HUDEP-2 (cell line): ENCODE measurements around the gene TAF9B.
"Not testable (repeated sequence)": the region's sequence is repeated elsewhere in the genome, so short reads cannot be mapped to it uniquely, and the experiment has no call there.

Experiments
- DNase-seq, 76 experiments: peaks; one replicate each; lab custom pipeline; 2025; ENCODE audit not compliant: unreplicated experiment in 76 of 76; lab: John Stamatoyannopoulos, UW

TAF9B gene

GRCh38 chrX:78118628-78119027, 20.8 kb downstream of the TAF9B start:
- no peak for DNase-seq

DNA sequence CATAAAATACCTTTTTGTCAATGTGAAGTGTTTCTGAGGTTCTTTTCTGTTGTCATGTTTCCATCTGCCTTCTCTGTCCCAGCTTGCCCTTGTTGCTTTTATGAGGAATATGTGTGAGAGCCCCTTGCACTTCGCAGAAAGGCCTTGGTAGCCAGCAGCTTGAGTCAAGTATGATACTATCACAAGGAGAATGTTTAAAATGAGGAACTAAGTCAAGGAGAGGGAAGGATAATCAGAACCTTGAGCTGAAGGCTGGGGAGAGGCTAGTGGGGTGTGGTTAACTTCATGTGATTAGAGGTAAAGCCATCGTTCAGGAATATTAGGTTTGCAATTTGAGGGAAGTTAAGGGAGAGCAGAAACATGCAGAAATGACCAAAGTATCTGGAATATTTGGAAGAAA, 22.7 kb downstream of the TAF9B start:
- DNase-seq, result peak in 2 of 76 experiments; percentile 7 to 8

GRCh38 chrX:78116365-78116764, 23.1 kb downstream of the TAF9B start:
- no peak for DNase-seq

GRCh38 chrX:78111140-78111931, 28.1 kb downstream of the TAF9B start:
- DNase-seq, result no peak

DNA sequence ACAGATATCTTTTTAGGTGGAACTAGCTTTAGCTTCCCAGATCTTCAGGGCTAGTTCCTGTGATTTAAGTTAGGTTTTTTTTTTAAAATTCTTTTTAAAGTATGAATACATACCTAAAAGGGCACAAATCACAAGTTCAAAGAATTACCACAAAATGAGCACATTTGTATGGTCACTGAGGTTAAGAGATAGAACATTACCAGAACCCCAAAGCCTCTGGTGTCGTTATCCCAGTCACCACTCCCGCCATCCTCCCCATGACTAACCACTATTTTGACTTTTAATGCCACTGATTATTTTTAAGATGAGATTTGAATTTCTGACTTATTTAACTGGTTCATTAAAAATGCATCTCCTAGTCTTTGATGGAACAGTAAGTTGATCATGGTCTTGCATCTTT, 30.0 kb downstream of the TAF9B start:
- no peak for DNase-seq

GRCh38 chrX:78106651-78106986, 32.8 kb downstream of the TAF9B start:
- DNase-seq, result no peak

- DNase-seq, result no peak
These were observed 33.4 kb downstream of the TAF9B start for GRCh38 chrX:78105944-78106650.

DNA sequence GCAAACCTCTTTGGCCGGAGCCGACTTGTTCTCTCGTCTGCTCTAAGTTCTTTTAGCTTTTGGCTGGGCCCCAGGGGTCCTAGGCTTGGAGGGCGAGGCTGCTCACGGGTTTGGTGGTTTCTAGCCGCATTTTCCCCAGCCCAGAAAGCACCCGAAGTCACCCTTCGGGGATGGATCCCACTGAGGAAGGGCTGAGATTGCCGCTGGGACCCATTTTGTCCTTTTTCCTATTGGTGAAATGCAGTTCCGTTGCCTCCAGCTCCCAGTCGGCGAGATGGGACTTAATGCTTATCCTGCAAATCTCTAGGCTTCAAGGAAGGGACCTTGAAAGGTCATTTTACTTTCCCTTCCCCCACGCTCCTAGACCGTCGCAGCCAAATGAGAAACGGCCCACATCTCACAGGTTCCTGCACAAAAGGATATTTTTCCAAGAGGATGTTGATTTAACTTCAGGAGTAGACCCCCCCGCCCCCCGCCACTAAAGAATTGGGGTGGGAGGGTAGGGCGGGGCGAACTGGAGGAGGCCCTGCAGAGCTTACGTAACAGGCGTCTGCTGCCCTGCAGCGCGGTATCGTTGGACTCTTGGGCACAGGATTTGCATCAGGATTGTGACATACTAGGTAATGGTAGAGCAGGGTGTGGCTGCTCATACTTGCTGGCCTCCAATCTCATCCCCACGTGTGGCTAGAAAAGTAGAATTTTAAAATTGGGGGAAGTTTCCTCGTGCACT, 34.8 kb downstream of the TAF9B start:
- DNase-seq, result peak in 56 of 76 experiments; percentile 0 to 48 (median 12)

DNA sequence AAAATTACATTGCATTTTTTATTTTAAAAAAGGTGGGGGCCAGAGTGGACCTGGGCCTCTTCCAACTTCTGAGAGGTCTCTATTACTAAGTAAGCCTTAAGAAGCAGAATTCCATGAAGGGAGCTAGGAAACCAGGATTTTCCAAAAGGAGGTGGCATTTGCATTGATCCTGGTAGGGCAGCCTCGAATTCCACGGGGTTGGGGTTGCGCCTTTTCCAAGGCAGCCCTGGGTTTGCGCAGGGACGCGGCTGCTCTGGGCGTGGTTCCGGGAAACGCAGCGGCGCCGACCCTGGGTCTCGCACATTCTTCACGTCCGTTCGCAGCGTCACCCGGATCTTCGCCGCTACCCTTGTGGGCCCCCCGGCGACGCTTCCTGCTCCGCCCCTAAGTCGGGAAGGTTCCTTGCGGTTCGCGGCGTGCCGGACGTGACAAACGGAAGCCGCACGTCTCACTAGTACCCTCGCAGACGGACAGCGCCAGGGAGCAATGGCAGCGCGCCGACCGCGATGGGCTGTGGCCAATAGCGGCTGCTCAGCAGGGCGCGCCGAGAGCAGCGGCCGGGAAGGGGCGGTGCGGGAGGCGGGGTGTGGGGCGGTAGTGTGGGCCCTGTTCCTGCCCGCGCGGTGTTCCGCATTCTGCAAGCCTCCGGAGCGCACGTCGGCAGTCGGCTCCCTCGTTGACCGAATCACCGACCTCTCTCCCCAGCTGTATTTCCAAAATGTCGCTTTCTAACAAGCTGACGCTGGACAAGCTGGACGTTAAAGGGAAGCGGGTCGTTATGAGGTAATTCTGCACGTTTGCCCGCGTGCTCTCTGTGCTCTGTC, 35.6 kb downstream of the TAF9B start, which contains the start of gene PGK1:
TSS of gene PGK1 (plus strand) at position 626 of the 824 bp plus-strand sequence. CDS start at position 719, 93 bp downstream.
- DNase-seq, result peak; percentile 2 to 96 (median 88)

- DNase-seq, result no peak
These were observed 36.3 kb downstream of the TAF9B start for GRCh38 chrX:78103001-78103622.

DNA sequence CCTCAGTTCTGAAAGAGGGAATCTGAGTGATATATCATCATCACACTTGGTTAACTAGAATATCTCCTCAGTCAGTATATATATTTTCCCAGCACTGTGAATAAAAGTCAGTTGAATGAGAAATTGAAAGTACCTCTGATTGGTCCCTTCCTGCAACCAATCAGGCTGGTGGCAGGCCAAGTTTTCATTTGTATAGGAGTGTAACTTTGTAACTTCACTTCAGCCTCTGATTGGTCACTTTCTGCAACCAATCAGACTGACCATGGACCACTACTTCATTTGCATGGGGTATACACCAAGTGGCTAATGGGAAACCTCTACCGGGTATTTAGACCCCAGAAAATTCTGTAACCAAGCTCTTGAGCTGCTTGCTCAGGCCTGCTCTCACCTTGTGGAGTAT, 37.4 kb downstream of the TAF9B start:
- DNase-seq, result no peak

- no peak for DNase-seq
These were observed 41.3 kb downstream of the TAF9B start for GRCh38 chrX:78098108-78098507.

DNA sequence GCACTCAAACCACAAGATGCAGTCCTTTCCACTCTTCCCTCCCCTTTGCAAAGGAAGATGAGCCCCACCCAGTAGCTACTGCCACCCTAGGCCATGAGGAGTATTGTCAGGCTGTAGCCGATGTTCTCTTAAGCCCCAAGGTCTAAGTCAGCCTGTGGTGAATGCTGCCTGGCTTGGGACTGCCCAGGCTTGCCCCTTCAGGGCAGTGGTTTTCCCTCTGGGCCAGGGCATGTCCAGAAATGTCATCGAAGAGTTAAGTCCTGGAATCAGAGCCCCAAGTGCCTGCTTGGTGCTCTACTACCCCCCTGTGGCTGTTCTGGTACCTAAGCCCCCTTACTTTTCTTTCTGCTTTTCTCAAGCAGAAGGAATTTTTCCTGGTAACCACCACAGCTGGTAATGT, 47.2 kb downstream of the TAF9B start:
- DNase-seq, result peak in 23 of 76 experiments; percentile 0 to 37 (median 8)

DNA sequence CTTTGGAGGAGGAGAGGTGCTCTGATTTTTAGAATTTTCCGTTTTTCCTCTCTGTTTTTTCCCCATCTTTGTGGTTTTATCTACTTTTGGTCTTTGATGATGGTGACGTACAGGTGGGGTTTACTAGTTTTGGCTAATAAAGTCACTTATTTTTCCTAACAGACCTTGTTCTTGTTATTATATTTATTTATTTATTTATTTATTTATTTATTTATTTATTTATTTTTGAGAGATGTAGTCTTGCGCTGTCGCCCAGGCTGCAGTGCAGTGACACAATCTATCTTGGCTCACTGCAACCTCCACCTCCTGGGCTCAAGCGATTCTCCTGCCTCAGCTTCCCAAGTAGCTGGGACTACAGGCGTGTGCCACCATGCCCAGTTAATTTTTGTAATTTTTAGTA, 58.0 kb downstream of the TAF9B start:
- DNase-seq, result not testable (repeated sequence)
